ENCODE measurements around the gene KRT85.

KRT85 gene

GRCh38 chr12:52401526-52401925 lies 34.2 kb upstream of the KRT85 start:
- TF ChIP-seq CTCF (conservative IDR thresholded peaks at IDR 0.05): no peak
- no peak overlapping the region for H3K27ac ChIP-seq

- H3K27ac ChIP-seq: no peak overlapping the region
- no peak for TF ChIP-seq CTCF (conservative IDR thresholded peaks at IDR 0.05)
These were observed 33.6 kb upstream of the KRT85 start for GRCh38 chr12:52400906-52401305.

- TF ChIP-seq CTCF (conservative IDR thresholded peaks at IDR 0.05): no peak
- H3K27ac ChIP-seq: no peak overlapping the region
These were observed 32.5 kb upstream of the KRT85 start for GRCh38 chr12:52399756-52400155.

GRCh38 chr12:52398176-52398575 lies 30.9 kb upstream of the KRT85 start:
- no peak for TF ChIP-seq CTCF (conservative IDR thresholded peaks at IDR 0.05)

GRCh38 chr12:52396656-52397055 lies 29.4 kb upstream of the KRT85 start:
- no peak overlapping the region for H3K27ac ChIP-seq
- TF ChIP-seq CTCF (conservative IDR thresholded peaks at IDR 0.05): no peak

More at GRCh38 chr12:52398176-52398575, 30.9 kb upstream of the KRT85 start:
- H3K27ac ChIP-seq: no peak overlapping the region

GRCh38 chr12:52395761-52396434 lies 28.6 kb upstream of the KRT85 start:
- TF ChIP-seq CTCF (conservative IDR thresholded peaks at IDR 0.05): peak; percentile 68
- no peak overlapping the region for H3K27ac ChIP-seq

GRCh38 chr12:52394836-52395405 lies 27.6 kb upstream of the KRT85 start:
- no peak overlapping the region for H3K27ac ChIP-seq
- no peak for TF ChIP-seq CTCF (conservative IDR thresholded peaks at IDR 0.05)

All from VCaP (cell line).